ENCODE measurements around the gene DOCK4. TPM values are rescaled to one million over a fixed set of nuclear protein-coding genes. Genes with fewer than 3 reads are reported as not detected.

The DOCK4 gene
- total RNA-seq, 1 donor from 2014 or later, result 70.9 TPM

- DNase-seq (ENCODE audit: low spot score in 2 of 2), result no peak
- FAIRE-seq, result no peak
These were observed 13.7 kb downstream of the DOCK4 start for GRCh38 chr7:112192236-112193154.

DNA sequence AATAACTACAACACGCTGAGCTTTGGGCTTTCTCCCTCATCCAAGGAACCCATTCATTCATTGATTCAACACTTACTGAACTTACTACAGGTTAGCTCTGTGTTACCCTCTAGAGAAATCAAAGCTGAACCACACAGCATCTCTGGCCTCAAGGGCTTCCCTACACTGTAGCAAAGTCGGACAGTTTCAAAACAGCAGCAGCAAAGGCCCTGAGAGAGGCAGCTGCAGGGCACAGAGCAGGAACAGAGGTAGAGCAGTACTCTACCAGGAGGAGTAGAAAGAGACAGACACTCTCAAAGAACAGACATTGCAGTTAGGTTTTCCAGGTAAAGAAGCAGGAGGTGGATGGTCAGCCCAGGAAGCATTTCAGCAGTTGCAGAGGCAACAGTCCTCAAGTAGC, 16.1 kb downstream of the DOCK4 start:
- FAIRE-seq (no peak), DNase-seq (ENCODE audit: low spot score in 2 of 2) (no peak)

DNA sequence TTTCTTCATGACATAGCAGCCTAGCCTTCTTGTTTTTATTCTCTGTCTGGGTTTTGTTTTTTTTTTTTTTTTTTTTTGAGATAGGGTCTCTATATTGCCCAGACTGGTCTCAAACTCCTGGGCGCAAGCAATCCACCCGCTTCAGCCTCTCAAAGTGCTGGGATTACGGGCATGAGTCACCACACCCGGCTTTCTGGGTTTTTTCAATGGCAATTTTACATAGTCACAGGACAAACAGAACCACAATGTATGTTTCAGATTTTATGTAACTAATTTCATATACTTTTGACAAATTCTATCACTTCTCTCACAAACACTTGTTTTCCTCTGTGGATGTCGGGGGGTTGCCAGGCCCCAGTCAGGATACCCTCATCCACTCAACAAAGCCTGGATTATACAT, 16.5 kb downstream of the DOCK4 start:
- no peak for FAIRE-seq
- DNase-seq (ENCODE audit: low spot score in 2 of 2), result no peak

- FAIRE-seq (no peak), DNase-seq (ENCODE audit: low spot score in 2 of 2) (no peak)
These were observed 17.9 kb downstream of the DOCK4 start for GRCh38 chr7:112188257-112188656.

DNA sequence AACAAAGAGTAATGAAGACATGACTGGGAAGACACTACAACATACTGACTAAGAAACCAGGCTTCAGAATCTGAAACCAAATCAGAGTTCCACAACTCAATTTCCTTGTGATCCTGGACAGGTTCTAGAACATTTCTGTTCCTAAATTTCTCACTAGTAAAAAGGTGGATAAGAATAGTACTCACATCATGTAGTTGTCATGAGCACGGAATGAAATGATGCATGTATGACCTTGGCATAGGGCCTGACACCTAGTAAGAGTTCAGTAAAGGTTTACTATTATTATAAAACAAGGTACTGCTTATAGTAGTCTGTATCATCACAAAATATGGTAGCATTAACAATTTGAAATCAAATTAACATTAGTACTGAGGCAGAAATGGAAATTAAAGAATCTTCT, 19.9 kb downstream of the DOCK4 start:
- no peak for FAIRE-seq
- no peak for DNase-seq (ENCODE audit: low spot score in 2 of 2)

- FAIRE-seq, result no peak
- DNase-seq (ENCODE audit: low spot score in 2 of 2), result no peak
These were observed 21.0 kb downstream of the DOCK4 start for GRCh38 chr7:112185005-112185834.

- DNase-seq (ENCODE audit: low spot score in 2 of 2) (no peak), FAIRE-seq (no peak)
These were observed 21.7 kb downstream of the DOCK4 start for GRCh38 chr7:112184455-112184854.

DNA sequence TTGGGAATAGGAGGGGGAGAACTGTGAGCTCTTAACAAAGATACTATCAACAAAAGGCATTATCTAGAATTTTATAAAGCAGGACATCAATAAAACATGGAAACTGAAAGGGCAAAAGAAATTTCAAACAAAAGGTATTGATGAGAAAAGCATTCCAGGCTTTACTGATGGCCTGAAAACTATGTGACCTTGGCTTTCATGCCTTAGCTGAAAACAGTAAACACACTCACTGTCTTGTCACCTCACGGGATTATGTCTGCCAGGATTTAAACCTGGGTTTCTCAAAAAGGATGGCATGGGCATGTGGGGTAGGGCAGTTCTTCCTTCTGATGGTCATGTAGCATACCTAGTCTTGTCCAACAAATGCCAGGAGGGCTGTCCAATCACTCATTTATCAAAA, 22.9 kb downstream of the DOCK4 start:
- DNase-seq (ENCODE audit: low spot score in 2 of 2) (no peak), FAIRE-seq (no peak)

- DNase-seq (ENCODE audit: low spot score in 2 of 2) (no peak), FAIRE-seq (no peak)
These were observed 23.4 kb downstream of the DOCK4 start for GRCh38 chr7:112182749-112183148.

GRCh38 chr7:112180223-112180622, 26.0 kb downstream of the DOCK4 start:
- no peak for DNase-seq (ENCODE audit: low spot score in 2 of 2)
- no peak for FAIRE-seq

GRCh38 chr7:112176693-112177415, 29.3 kb downstream of the DOCK4 start:
- DNase-seq (ENCODE audit: low spot score in 2 of 2) (no peak), FAIRE-seq (no peak)

- FAIRE-seq (no peak), DNase-seq (ENCODE audit: low spot score in 2 of 2) (no peak)
These were observed 30.0 kb downstream of the DOCK4 start for GRCh38 chr7:112176241-112176640.

DNA sequence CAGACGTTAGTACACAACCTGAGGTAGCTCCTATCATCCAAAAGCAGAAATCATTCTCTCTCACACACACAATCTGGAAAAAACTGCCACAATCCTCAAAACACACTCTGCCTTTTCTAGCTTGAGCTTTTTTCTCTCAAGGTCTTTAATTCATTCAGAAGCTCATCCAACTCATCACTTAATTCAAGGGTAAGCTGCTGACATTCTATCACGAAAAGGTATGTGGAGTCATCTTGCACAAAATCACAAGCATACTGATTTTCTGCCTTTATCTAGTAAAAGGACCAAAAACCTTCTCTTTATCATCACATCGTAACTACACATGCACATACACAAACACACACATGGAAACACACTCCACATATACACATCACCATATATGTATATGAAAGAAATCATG, 32.0 kb downstream of the DOCK4 start:
- FAIRE-seq, result no peak
- no peak for DNase-seq (ENCODE audit: low spot score in 2 of 2)

GRCh38 chr7:112173568-112173905, 32.7 kb downstream of the DOCK4 start:
- FAIRE-seq, result no peak
- no peak for DNase-seq (ENCODE audit: low spot score in 2 of 2)

DNA sequence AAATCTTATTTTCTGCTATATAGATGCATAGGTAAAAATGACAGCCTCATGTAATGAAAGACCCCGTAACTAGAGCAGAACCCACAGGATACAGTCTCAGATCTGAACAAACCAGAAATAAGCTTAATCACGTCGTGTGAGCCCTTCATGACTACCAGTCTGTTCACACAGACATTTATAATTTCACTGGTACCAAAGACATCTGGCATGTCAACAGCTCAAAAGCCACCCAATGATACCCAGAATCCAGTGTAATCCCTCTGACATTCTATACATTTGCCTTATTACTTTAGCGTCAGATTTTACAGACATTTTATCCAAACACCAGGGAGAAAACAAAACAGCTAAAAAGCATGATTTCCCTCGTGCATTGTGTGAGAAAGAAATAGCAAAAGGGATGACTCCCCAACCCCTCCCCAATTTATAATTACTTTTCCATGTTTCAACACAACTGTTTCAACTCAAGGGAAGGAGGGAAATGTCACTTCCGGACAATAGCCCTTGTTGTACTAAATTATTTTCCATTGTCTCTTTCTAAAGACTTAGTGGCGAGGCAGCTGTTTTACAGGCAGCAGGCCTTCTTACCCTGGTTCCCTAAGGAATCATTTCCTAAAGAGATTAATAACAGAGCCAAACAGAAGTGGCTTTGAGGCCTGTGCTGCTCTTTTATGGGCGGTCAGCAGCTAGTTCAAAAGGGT, 33.2 kb downstream of the DOCK4 start:
- FAIRE-seq, result no peak
- no peak for DNase-seq (ENCODE audit: low spot score in 2 of 2)

DNA sequence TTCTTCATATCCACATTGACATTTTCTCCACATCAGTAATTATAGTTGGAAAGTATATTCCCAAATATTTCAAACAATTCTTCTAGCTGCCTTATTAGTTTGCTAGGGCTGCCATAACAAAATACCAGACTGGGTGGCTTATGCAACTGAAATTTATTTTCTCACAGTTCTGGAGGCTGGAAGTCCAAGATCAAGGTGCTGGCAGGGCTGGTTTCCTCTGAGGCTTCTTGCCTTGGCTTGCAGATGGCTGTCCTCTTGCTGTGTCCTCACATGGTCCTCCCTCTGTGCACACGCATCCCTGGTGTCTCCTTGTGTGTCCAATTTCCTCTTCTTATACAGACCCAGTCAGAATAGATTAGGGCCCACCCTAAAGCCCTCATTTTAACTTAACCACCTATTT, 34.5 kb downstream of the DOCK4 start:
- DNase-seq (ENCODE audit: low spot score in 2 of 2) (no peak), FAIRE-seq (no peak)

GRCh38 chr7:112168915-112169314, 37.3 kb downstream of the DOCK4 start:
- no peak for DNase-seq (ENCODE audit: low spot score in 2 of 2)
- no peak for FAIRE-seq

DNA sequence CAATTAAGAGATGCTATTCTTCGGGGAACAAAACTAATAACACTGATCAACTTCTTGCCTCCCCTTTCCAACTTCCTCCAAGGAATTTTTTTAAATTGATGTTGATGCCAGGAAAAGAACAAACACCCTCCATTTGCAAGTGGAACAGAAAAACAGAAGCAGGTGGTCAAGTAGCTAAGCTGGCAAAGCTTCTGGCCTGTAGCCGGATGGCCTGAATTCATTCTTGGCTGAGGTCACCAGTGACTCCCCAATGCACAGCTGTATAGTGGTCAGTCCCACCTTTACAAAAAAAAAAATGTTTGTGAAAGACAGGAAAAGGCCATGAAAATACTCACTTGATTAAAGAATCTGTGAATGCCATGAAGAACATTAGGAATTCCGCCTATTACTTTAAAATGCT, 39.1 kb downstream of the DOCK4 start:
- DNase-seq (ENCODE audit: low spot score in 2 of 2) (no peak), FAIRE-seq (no peak)

DNA sequence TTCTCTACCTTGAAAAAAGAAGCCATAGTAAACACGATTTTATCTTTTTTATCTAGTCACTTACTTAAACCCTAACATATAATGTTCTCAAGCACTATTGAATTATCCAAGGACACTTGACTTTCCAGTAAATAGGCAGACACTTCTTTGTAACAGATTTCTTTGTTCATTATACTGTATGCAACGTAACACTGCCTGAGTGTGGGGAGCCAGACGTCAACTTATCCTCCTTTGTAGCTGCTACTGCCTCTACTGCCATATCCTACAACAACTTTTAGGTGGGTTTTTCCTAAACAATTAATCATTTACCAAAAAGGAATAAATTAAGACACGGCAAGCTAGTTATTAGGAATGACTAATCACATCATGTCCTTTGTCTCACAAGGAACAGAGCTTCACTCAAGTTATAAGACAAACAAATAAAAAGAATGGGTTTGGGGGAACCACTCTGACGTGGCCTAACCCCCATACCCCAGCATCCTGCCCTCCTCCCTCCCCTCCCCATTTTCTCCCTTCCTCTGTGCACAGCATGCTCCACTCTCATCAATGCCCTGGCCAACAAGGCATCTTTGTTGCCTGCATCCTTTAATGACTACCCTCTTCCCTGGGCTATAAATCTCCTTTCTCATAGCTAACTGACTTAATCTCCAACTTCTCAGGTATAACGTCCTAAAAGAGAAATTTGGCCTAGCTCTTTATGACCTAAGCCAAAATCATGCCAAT, 43.3 kb downstream of the DOCK4 start:
- no peak for FAIRE-seq
- no peak for DNase-seq (ENCODE audit: low spot score in 2 of 2)
